Natural killer cell (primary cell): ENCODE measurements around the gene ZNF227. TPM values are rescaled to one million over a fixed set of nuclear protein-coding genes. Genes with fewer than 3 reads are reported as not detected.

Source experiments
- ATAC-seq, 3 donors: fragments of 150-1000 bp in 2 of 3; fragments of 200-7000 bp in 1 of 3; cut with Tn5 transposase; 1 replicate in 1 of 3; 2 replicates in 2 of 3; pipeline ENCODE4 v1.10.0; 2021; ENCODE audit warnings: mild to moderate bottlenecking in 2 of 3, moderate library complexity in 2 of 3
- DNase-seq, 2 donors: peaks; one replicate each; pipeline versions ENCODE4 v3.0.0 to v3.0.0-alpha.2; 2013 to 2021; ENCODE audit warnings: mixed read lengths in 1 of 2
- H3K27ac ChIP-seq: one replicate; pipeline ENCODE4 v1.5.1; 2013; ENCODE audit warnings: mild to moderate bottlenecking, low read length
- H3K27me3 ChIP-seq: one replicate; pipeline ENCODE4 v1.6.1; 2013; ENCODE audit warnings: low read length; ENCODE audit not compliant: control insufficient read depth, insufficient read depth
- H3K36me3 ChIP-seq: one replicate; pipeline ENCODE4 v1.6.1; 2013; ENCODE audit warnings: low read length; ENCODE audit not compliant: control insufficient read depth, insufficient read depth
- H3K4me1 ChIP-seq: one replicate; pipeline ENCODE4 v1.6.1; 2013; ENCODE audit warnings: low read length; ENCODE audit not compliant: control insufficient read depth, insufficient read depth
- H3K4me3 ChIP-seq: one replicate; pipeline ENCODE4 v1.5.1; 2013; ENCODE audit warnings: low read length
- H3K9me3 ChIP-seq: one replicate; pipeline ENCODE4 v1.6.1; 2013; ENCODE audit warnings: low read length; ENCODE audit not compliant: control insufficient read depth, insufficient read depth
- H3K27ac Mint-ChIP-seq, 2 donors: one replicate each; pipeline ENCODE4 v1.8.0; 2022; ENCODE audit warnings: mild to moderate bottlenecking in 2 of 2, mixed read lengths in 2 of 2, moderate library complexity in 1 of 2
- H3K27me3 Mint-ChIP-seq, 2 donors: one replicate each; pipeline ENCODE4 v1.8.0; 2022; ENCODE audit warnings: low read depth in 2 of 2, mixed read lengths in 2 of 2
- H3K36me3 Mint-ChIP-seq: one replicate; pipeline ENCODE4 v1.8.0; 2022; ENCODE audit warnings: mixed read lengths
- H3K4me1 Mint-ChIP-seq, 2 donors: one replicate each; pipeline ENCODE4 v1.8.0; 2022; ENCODE audit warnings: mixed read lengths in 2 of 2
- H3K4me3 Mint-ChIP-seq: one replicate; pipeline ENCODE4 v1.8.0; 2022; ENCODE audit warnings: mild to moderate bottlenecking, moderate library complexity, mixed read lengths
- H3K9me3 Mint-ChIP-seq, 2 donors: one replicate each; pipeline ENCODE4 v1.8.0; 2022; ENCODE audit warnings: mixed read lengths in 2 of 2
- CTCF ChIP-seq: fragments of 200-600 bp; IDR thresholded peaks from one replicate; pipeline ENCODE4 v1.8.0; 2022; ENCODE audit warnings: antibody characterized with exemption
- WGBS: methylation state at CpG from one replicate; pipeline ENCODE4 v1.1.7; 2013; ENCODE audit warnings: missing lambda C conversion rate; ENCODE audit not compliant: insufficient coverage; 5-methylcytosine and 5-hydroxymethylcytosine counted together
- intact Hi-C: fragments of 100-400 bp; cut with micrococcal nuclease; formaldehyde crosslinking; loops from one replicate; pipeline ENCODE4 v1.14.2; 2022
- total RNA-seq, 4 donors: library from RNA; stranded (reverse); fragments of 120-200 nt in 1 of 4; gene quantifications; one replicate each; pipeline versions ENCODE4 v1.2.3 to v1.2.4, GENCODE V29; 2013 to 2022

ZNF227 gene
- total RNA-seq, 3 donors from 2014 or later (not counting 1 experiment from before 2014, with no cell fraction given), result 21.0 to 32.3 (median 23.4) TPM

GRCh38 chr19:44277331-44277730, 65.0 kb downstream of the ZNF227 start:
- Mint-ChIP-seq H3K36me3 (peaks cover 41% of the 10 kb centered on the region), H3K27me3 (no peaks in the 10 kb centered on the region), H3K4me3 (no peak overlapping the region), H3K4me1 (no peaks in the 10 kb centered on the region), H3K9me3 (peaks cover 21 to 31% of the 10 kb centered on the region in 2 donors), H3K27ac (no peak overlapping the region)
- H3K4me3 ChIP-seq, result no peak overlapping the region
- no peak overlapping the region for H3K27ac ChIP-seq
- 90% methylated on average over 1 of the region's 1 CpG for WGBS
- DNase-seq, result no peak
- no peak for ATAC-seq
- peaks cover 46% of the 10 kb centered on the region for H3K9me3 ChIP-seq
- intact Hi-C loops, result no loop called here
- H3K27me3 ChIP-seq, result no peaks in the 10 kb centered on the region
- no peaks in the 10 kb centered on the region for H3K36me3 ChIP-seq
- no peak for TF ChIP-seq CTCF
- H3K4me1 ChIP-seq, result no peaks in the 10 kb centered on the region

GRCh38 chr19:44278181-44278690, 65.9 kb downstream of the ZNF227 start:
- DNase-seq (no peak), ATAC-seq (no peak)
- peaks cover 19 to 30% of the 10 kb centered on the region in 2 donors for H3K9me3 Mint-ChIP-seq
- H3K36me3 Mint-ChIP-seq, result peaks cover 38% of the 10 kb centered on the region
- peaks cover 46% of the 10 kb centered on the region for H3K9me3 ChIP-seq
- H3K27me3 ChIP-seq, result no peaks in the 10 kb centered on the region
- 95% methylated on average over 4 of the region's 4 CpGs for WGBS
- TF ChIP-seq CTCF, result no peak
- intact Hi-C loops, result no loop called here
- no peaks in the 10 kb centered on the region for H3K36me3 ChIP-seq
- H3K4me1 Mint-ChIP-seq, result no peaks in the 10 kb centered on the region
- H3K27ac Mint-ChIP-seq, result no peak overlapping the region
- no peak overlapping the region for H3K4me3 Mint-ChIP-seq
- H3K4me1 ChIP-seq, result no peaks in the 10 kb centered on the region
- H3K4me3 ChIP-seq, result no peak overlapping the region
- H3K27ac ChIP-seq, result no peak overlapping the region
- H3K27me3 Mint-ChIP-seq, result no peaks in the 10 kb centered on the region

GRCh38 chr19:44280916-44281315, 68.6 kb downstream of the ZNF227 start:
- intact Hi-C loops, result no loop called here
- Mint-ChIP-seq H3K4me3 (no peak overlapping the region), H3K27ac (no peak overlapping the region), H3K27me3 (no peaks in the 10 kb centered on the region), H3K9me3 (peaks cover 19 to 29% of the 10 kb centered on the region in 2 donors), H3K4me1 (no peaks in the 10 kb centered on the region), H3K36me3 (peaks cover 37% of the 10 kb centered on the region)
- Histone ChIP-seq H3K27me3 (no peaks in the 10 kb centered on the region), H3K4me3 (no peak overlapping the region), H3K36me3 (no peaks in the 10 kb centered on the region), H3K4me1 (no peaks in the 10 kb centered on the region), H3K9me3 (peaks cover 53% of the 10 kb centered on the region), H3K27ac (no peak overlapping the region)
- DNase-seq, result no peak
- no peak for TF ChIP-seq CTCF
- no peak for ATAC-seq
- 93% methylated on average over 10 of the region's 10 CpGs for WGBS

GRCh38 chr19:44282846-44283245, 70.5 kb downstream of the ZNF227 start:
- H3K4me1 Mint-ChIP-seq, result peaks cover 0 to 3% of the 10 kb centered on the region in 2 donors
- Histone ChIP-seq H3K27me3 (no peaks in the 10 kb centered on the region), H3K4me1 (no peaks in the 10 kb centered on the region), H3K36me3 (peaks cover 5% of the 10 kb centered on the region), H3K4me3 (no peak overlapping the region), H3K9me3 (peaks cover 57% of the 10 kb centered on the region), H3K27ac (no peak overlapping the region)
- H3K9me3 Mint-ChIP-seq, result peaks cover 23 to 29% of the 10 kb centered on the region in 2 donors
- no peak for ATAC-seq
- H3K36me3 Mint-ChIP-seq, result peaks cover 38% of the 10 kb centered on the region
- no peak overlapping the region for H3K4me3 Mint-ChIP-seq
- no peak overlapping the region for H3K27ac Mint-ChIP-seq
- WGBS, result 96% methylated on average over 2 of the region's 3 CpGs
- intact Hi-C loops, result no loop called here
- TF ChIP-seq CTCF, result no peak
- DNase-seq, result no peak
- no peaks in the 10 kb centered on the region for H3K27me3 Mint-ChIP-seq
